ENCODE measurements around the gene PHLPP1.

DNA sequence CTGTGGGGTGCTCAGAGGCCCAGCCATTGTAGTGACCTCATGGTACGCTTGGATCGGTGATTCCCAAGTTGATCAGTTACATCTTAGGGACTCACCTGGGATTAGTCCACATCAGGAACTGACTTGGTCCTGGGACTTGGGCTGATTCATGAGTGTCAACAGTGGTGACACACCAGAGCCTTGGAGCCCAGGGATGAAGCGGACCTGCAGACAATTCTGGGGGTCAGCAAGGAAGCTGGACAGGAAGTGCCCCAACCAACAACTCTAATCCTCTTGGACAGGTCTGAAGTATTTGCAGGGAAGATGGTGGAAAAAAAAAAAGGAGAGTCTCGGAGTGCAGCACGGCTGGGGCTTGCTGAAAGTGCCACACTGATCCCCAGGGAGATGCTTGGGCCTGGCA, 288.6 kb downstream of the PHLPP1 start:
- no peak for TF ChIP-seq CTCF (IDR thresholded peaks at IDR 0.05 in 8 of 11, conservative IDR thresholded peaks at IDR 0.05 in 3 of 11)
- no peak for TF ChIP-seq POLR2A (IDR thresholded peaks at IDR 0.05)
- no peak for TF ChIP-seq POLR2AphosphoS5 (IDR thresholded peaks at IDR 0.05)

All from spleen (tissue), 7 donors.